Neural cell (in vitro differentiated cells): ENCODE measurements around the gene EDA. TPM values are rescaled to one million over a fixed set of nuclear protein-coding genes. Genes with fewer than 3 reads are reported as not detected.

Experiments used
- H2AFZ ChIP-seq: fragments of 200-600, 300-800 bp; sonication (generic), shearing (Covaris generic); 2 replicates; pipeline ENCODE4 v1.6.0; 2014; ENCODE audit warnings: low read depth, mild to moderate bottlenecking, antibody characterized with exemption, low read length, moderate library complexity
- H3F3A ChIP-seq: fragments of 200-600 bp; shearing (Covaris generic); 2 replicates; pipeline ENCODE4 v1.6.1; 2016; ENCODE audit warnings: mild to moderate bottlenecking, moderate library complexity, mixed read lengths, antibody characterized with exemption, low read length; ENCODE audit not compliant: insufficient read depth, poor library complexity, severe bottlenecking
- H3K27ac ChIP-seq: fragments of 200-600, 300-800 bp; sonication (generic), shearing (Covaris generic); 2 replicates; pipeline ENCODE4 v1.5.1; 2014; ENCODE audit warnings: mild to moderate bottlenecking, low read length, moderate library complexity
- H3K27me3 ChIP-seq: fragments of 300-800, 200-600 bp; sonication (generic), shearing (Covaris generic); 2 replicates; pipeline ENCODE4 v1.6.0; 2014; ENCODE audit warnings: mild to moderate bottlenecking, low read depth, low read length, moderate library complexity; ENCODE audit not compliant: insufficient read depth
- H3K36me3 ChIP-seq: fragments of 300-800, 200-600 bp; sonication (generic), shearing (Covaris generic); 2 replicates; pipeline ENCODE4 v1.5.1; 2014; ENCODE audit warnings: mild to moderate bottlenecking, antibody characterized with exemption, low read length, moderate library complexity; ENCODE audit not compliant: insufficient read depth
- H3K4me2 ChIP-seq: fragments of 300-800, 200-600 bp; sonication (generic), shearing (Covaris generic); 2 replicates; pipeline ENCODE4 v1.6.0; 2014; ENCODE audit warnings: mild to moderate bottlenecking, low read length
- H3K4me3 ChIP-seq: fragments of 300-800, 200-600 bp; sonication (generic), shearing (Covaris generic); 2 replicates; pipeline ENCODE4 v1.5.1; 2014; ENCODE audit warnings: mild to moderate bottlenecking, low read length, moderate library complexity
- H3K79me2 ChIP-seq: fragments of 200-600 bp; shearing (Covaris generic); replicated peaks from 2 replicates; pipeline ENCODE4 v1.6.0; 2014; ENCODE audit warnings: mild to moderate bottlenecking, low read length, moderate library complexity; ENCODE audit not compliant: insufficient read depth
- H3K9ac ChIP-seq: fragments of 300-800, 200-600 bp; sonication (generic), shearing (Covaris generic); 2 replicates; pipeline ENCODE4 v1.6.1; 2016; ENCODE audit warnings: mild to moderate bottlenecking, low read length, mixed read lengths
- H3K9me2 ChIP-seq: fragments of 200-600 bp; shearing (Covaris generic); 2 replicates; pipeline ENCODE4 v1.6.1; 2016; ENCODE audit warnings: mild to moderate bottlenecking, low read length, mixed read lengths; ENCODE audit not compliant: insufficient read depth
- H3K9me3 ChIP-seq: fragments of 200-600, 300-800 bp; sonication (generic), shearing (Covaris generic); 2 replicates; pipeline ENCODE4 v1.6.1; 2016; ENCODE audit warnings: mild to moderate bottlenecking, mixed run types, low read length, moderate library complexity, mixed read lengths
- H4K20me1 ChIP-seq: fragments of 200-600 bp; shearing (Covaris generic); 2 replicates; pipeline ENCODE4 v1.6.1; 2016; ENCODE audit warnings: mild to moderate bottlenecking, mixed run types; ENCODE audit not compliant: insufficient read depth
- CTCF ChIP-seq: fragments of 450-650 bp; IDR thresholded peaks from 2 replicates; pipeline ENCODE4 v1.5.1; 2014; ENCODE audit warnings: antibody characterized with exemption, mild to moderate bottlenecking, moderate library complexity; ENCODE audit not compliant: poor library complexity, severe bottlenecking
- EP300 ChIP-seq: fragments of 450-650 bp; conservative IDR thresholded peaks from 2 replicates; pipeline ENCODE4 v1.6.1; 2014; ENCODE audit warnings: antibody characterized with exemption, mild to moderate bottlenecking, moderate library complexity; ENCODE audit not compliant: poor library complexity, severe bottlenecking
- EZH2 ChIP-seq: fragments of 200-600, 300-800 bp; shearing (Covaris generic), sonication (generic); IDR thresholded peaks from 2 replicates; pipeline ENCODE4 v1.6.1; 2014; ENCODE audit warnings: antibody characterized with exemption, low read length, borderline replicate concordance, mild to moderate bottlenecking; ENCODE audit not compliant: insufficient read depth, poor library complexity, severe bottlenecking
- MXI1 ChIP-seq: fragments of 450-650 bp; conservative IDR thresholded peaks from 2 replicates; pipeline ENCODE4 v1.6.1; 2014; ENCODE audit warnings: antibody characterized with exemption, mild to moderate bottlenecking; ENCODE audit not compliant: poor library complexity, severe bottlenecking
- POLR2AphosphoS5 ChIP-seq: IDR thresholded peaks from 2 replicates; pipeline ENCODE4 v1.6.1; 2012
- RAD21 ChIP-seq: fragments of 450-650 bp; conservative IDR thresholded peaks from 2 replicates; pipeline ENCODE4 v1.6.1; 2014; ENCODE audit warnings: antibody characterized with exemption, mild to moderate bottlenecking, moderate library complexity
- SMC3 ChIP-seq: fragments of 450-650 bp; conservative IDR thresholded peaks from 2 replicates; pipeline ENCODE4 v1.6.1; 2014; ENCODE audit warnings: antibody characterized with exemption, mild to moderate bottlenecking, moderate library complexity; ENCODE audit not compliant: poor library complexity
- TAF1 ChIP-seq: IDR thresholded peaks from 2 replicates; pipeline ENCODE4 v1.6.1; 2012; ENCODE audit warnings: low read depth
- polyA plus RNA-seq: library from polyadenylated mRNA; depleted of rRNA; stranded (reverse); fragments of >200 nt; gene quantifications from 2 replicates; pipeline ENCODE4 v1.2.3, GENCODE V29; 2014
- TF ChIP-seq, protein P1 (sequence below): IDR thresholded peaks from 2 replicates; pipeline ENCODE4 v1.6.1; 2012; ENCODE audit warnings: borderline replicate concordance

Gene EDA
- polyA plus RNA-seq, 1 donor from 2014 or later, result 1.1 TPM

DNA sequence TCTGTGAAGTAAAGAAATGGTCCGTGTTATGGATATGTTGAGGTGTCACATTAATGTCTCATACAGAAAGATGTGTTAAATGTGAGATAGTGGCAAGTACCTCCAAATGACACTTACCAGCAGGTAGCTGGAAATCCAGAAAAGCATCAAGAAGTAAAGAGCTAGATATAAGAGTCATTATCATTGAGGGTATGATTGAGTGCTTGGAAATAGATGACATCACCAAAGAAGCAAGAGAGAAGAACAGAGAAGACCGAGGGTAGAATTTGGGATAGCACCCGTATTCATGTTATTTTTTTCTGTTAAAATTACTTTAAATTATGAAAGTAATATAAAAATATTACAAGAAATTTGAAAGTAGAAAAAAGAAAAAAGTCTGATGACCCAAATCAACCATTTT is 15.7 kb upstream of the EDA start:
- H3K27me3 ChIP-seq, result no peaks in the 10 kb centered on the region
- H3K4me3 ChIP-seq, result no peak overlapping the region
- no peak overlapping the region for H3K27ac ChIP-seq
- no peaks in the 10 kb centered on the region for H4K20me1 ChIP-seq
- TF ChIP-seq EP300 (no peak), TAF1 (no peak), EZH2 (no peak), POLR2AphosphoS5 (no peak), RAD21 (no peak), SMC3 (no peak), CTCF (no peak), MXI1 (no peak)
- TF ChIP-seq, protein P1, sequence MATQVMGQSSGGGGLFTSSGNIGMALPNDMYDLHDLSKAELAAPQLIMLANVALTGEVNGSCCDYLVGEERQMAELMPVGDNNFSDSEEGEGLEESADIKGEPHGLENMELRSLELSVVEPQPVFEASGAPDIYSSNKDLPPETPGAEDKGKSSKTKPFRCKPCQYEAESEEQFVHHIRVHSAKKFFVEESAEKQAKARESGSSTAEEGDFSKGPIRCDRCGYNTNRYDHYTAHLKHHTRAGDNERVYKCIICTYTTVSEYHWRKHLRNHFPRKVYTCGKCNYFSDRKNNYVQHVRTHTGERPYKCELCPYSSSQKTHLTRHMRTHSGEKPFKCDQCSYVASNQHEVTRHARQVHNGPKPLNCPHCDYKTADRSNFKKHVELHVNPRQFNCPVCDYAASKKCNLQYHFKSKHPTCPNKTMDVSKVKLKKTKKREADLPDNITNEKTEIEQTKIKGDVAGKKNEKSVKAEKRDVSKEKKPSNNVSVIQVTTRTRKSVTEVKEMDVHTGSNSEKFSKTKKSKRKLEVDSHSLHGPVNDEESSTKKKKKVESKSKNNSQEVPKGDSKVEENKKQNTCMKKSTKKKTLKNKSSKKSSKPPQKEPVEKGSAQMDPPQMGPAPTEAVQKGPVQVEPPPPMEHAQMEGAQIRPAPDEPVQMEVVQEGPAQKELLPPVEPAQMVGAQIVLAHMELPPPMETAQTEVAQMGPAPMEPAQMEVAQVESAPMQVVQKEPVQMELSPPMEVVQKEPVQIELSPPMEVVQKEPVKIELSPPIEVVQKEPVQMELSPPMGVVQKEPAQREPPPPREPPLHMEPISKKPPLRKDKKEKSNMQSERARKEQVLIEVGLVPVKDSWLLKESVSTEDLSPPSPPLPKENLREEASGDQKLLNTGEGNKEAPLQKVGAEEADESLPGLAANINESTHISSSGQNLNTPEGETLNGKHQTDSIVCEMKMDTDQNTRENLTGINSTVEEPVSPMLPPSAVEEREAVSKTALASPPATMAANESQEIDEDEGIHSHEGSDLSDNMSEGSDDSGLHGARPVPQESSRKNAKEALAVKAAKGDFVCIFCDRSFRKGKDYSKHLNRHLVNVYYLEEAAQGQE, result no peak
- no peak overlapping the region for H3K4me2 ChIP-seq
- no peaks in the 10 kb centered on the region for H3F3A ChIP-seq
- H3K36me3 ChIP-seq, result no peaks in the 10 kb centered on the region
- H3K79me2 ChIP-seq, result no peaks in the 10 kb centered on the region
- no peak overlapping the region for H2AFZ ChIP-seq
- no peaks in the 10 kb centered on the region for H3K9me3 ChIP-seq
- no peak overlapping the region for H3K9ac ChIP-seq
- H3K9me2 ChIP-seq, result no peaks in the 10 kb centered on the region

DNA sequence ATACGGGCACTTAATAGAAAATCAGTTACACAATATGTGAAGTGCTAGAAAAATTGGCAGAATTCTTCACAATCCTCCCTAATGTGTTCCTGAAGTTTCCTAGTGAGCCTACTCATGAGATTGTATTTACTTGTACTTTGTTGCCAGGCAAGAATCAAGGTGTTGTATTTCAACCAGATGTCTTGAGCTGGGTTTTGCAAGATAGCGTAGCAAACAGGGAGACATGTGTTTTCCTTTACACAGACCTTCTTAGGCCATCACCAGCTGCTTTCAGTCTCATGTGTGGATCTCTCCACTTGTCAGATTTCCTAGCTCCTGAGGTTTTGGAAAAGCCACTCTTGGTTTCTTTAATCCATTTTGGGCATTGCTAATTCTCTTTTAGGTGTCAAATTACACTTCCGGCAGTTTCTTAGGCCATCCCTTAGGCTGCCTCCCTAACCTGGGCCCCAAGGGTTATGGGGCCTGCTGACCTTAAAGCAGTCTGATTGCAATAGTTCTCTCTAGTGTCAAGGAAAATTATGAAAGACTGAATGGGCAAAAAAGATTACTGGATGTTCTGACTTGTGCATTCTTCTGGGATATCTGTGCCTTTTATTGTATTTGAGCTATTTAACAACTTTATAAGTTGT is 12.2 kb upstream of the EDA start:
- Histone ChIP-seq H3K36me3 (no peaks in the 10 kb centered on the region), H3K27me3 (no peaks in the 10 kb centered on the region), H3K27ac (no peak overlapping the region), H3F3A (no peaks in the 10 kb centered on the region), H3K4me3 (no peak overlapping the region), H3K9me2 (no peaks in the 10 kb centered on the region), H3K9ac (no peak overlapping the region), H2AFZ (no peak overlapping the region), H3K4me2 (no peak overlapping the region), H3K9me3 (no peaks in the 10 kb centered on the region), H4K20me1 (no peaks in the 10 kb centered on the region), H3K79me2 (no peaks in the 10 kb centered on the region)
- TF ChIP-seq EZH2, result no peak
- TF ChIP-seq MXI1, result no peak
- no peak for TF ChIP-seq TAF1
- TF ChIP-seq, protein P1, result no peak
- no peak for TF ChIP-seq EP300
- no peak for TF ChIP-seq SMC3
- TF ChIP-seq POLR2AphosphoS5, result no peak
- no peak for TF ChIP-seq RAD21
- TF ChIP-seq CTCF, result no peak
